Endothelial cell of umbilical vein (primary cell): ENCODE results near the gene CYP11A1. TPM values are rescaled to one million over a fixed set of nuclear protein-coding genes. Genes with fewer than 3 reads are reported as not detected.

ENCODE experiments used
- BruUV-seq: library from RNA; stranded (reverse); fragments of 400-500 nt; replicated peaks from 2 replicates; lab custom pipeline; 2021; lab: Mats Ljungman, UMichigan
- CTCF ChIA-PET: fragments of 300-600, 350-600 bp; sonication (Branson Sonifier 250); formaldehyde crosslinking; loops from one replicate; lab custom pipeline; 2021; ENCODE audit warnings: antibody characterized with exemption, inconsistent platforms; lab: Charles Lee
- POLR2A ChIA-PET: fragments of 300-600, 350-600 bp; sonication (Branson Sonifier 250); formaldehyde crosslinking; loops from one replicate; lab custom pipeline; 2021; ENCODE audit warnings: antibody characterized with exemption, inconsistent platforms; lab: Charles Lee
- DNase-seq: peaks from one replicate; pipeline ENCODE4 v3.0.0-alpha.2; 2011; ENCODE audit warnings: low read depth, low spot score
- FAIRE-seq: peaks from 2 replicates; lab custom pipeline; 2011; peaks lifted over from hg19 to GRCh38; lab: Jason Lieb, UNC
- H2AFZ ChIP-seq: 2 replicates; pipeline ENCODE4 v1.6.0; 2012; ENCODE audit warnings: low read depth, low read length, control low read depth, inconsistent platforms
- H3K27ac ChIP-seq: 2 replicates; pipeline ENCODE4 v1.5.1; 2011; ENCODE audit warnings: low read depth, mild to moderate bottlenecking, control low read depth, low read length, moderate library complexity; ENCODE audit not compliant: insufficient read depth
- H3K27me3 ChIP-seq, 2 experiments: 2 replicates each; pipeline versions ENCODE4 v1.6.0 to v1.6.1; 2011; ENCODE audit warnings: low read length in 2 of 2, mixed read lengths in 1 of 2; ENCODE audit not compliant: control insufficient read depth in 2 of 2, insufficient read depth in 2 of 2
- H3K36me3 ChIP-seq, 2 experiments: 2 replicates in 1 of 2; 3 replicates in 1 of 2; pipeline ENCODE4 v1.5.1; 2011; ENCODE audit warnings: low read length in 2 of 2, mild to moderate bottlenecking in 1 of 2, moderate library complexity in 1 of 2; ENCODE audit not compliant: control insufficient read depth in 2 of 2, insufficient read depth in 2 of 2; ENCODE audit errors: extremely low read depth in 1 of 2
- H3K4me1 ChIP-seq: 3 replicates; pipeline ENCODE4 v1.5.1; 2011; ENCODE audit warnings: mild to moderate bottlenecking, low read length; ENCODE audit not compliant: control insufficient read depth, insufficient read depth; ENCODE audit errors: extremely low read depth
- H3K4me2 ChIP-seq: 2 replicates; pipeline ENCODE4 v1.6.1; 2011; ENCODE audit warnings: low read length, control low read depth, mixed read lengths; ENCODE audit not compliant: insufficient read depth
- H3K4me3 ChIP-seq, 3 experiments: fragments of 200-600 bp in 1 of 3; sonication (generic), shearing (Covaris generic) in 1 of 3; replicated peaks in 1 of 3; 2 replicates each; pipeline ENCODE4 v1.5.1; 2011 to 2016; ENCODE audit warnings: control low read depth in 3 of 3, low read length in 3 of 3, mild to moderate bottlenecking in 2 of 3, inconsistent platforms in 1 of 3, low read depth in 1 of 3, moderate library complexity in 1 of 3; ENCODE audit not compliant: insufficient read depth in 1 of 3
- H3K79me2 ChIP-seq: 2 replicates; pipeline ENCODE4 v1.6.0; 2012; ENCODE audit warnings: low read length, inconsistent platforms; ENCODE audit not compliant: control insufficient read depth, insufficient read depth
- H3K9ac ChIP-seq: replicated peaks from 2 replicates; pipeline ENCODE3; 2011; ENCODE audit warnings: low read length, control low read depth; ENCODE audit not compliant: insufficient read depth; ENCODE audit errors: extremely low read depth
- H3K9me1 ChIP-seq: replicated peaks from 3 replicates; pipeline ENCODE4 v1.6.0; 2011; ENCODE audit warnings: mild to moderate bottlenecking, low read length; ENCODE audit not compliant: control insufficient read depth, insufficient read depth; ENCODE audit errors: extremely low read depth
- H3K9me3 ChIP-seq: replicated peaks from 2 replicates; pipeline ENCODE4 v1.5.1; 2012; ENCODE audit warnings: low read length, inconsistent platforms; ENCODE audit not compliant: control insufficient read depth, insufficient read depth
- H4K20me1 ChIP-seq: replicated peaks from 2 replicates; pipeline ENCODE3; 2011; ENCODE audit warnings: mild to moderate bottlenecking, low read length; ENCODE audit not compliant: control insufficient read depth, insufficient read depth; ENCODE audit errors: extremely low read depth
- CTCF ChIP-seq, 2 donors: IDR thresholded peaks; 1 replicate in 1 of 2; 2 replicates in 1 of 2; pipeline ENCODE4 v1.5.1; 2011; ENCODE audit warnings: low read length in 2 of 2, mild to moderate bottlenecking in 2 of 2, moderate library complexity in 2 of 2, control low read depth in 1 of 2, inconsistent platforms in 1 of 2, low read depth in 1 of 2; ENCODE audit not compliant: insufficient read depth in 1 of 2; ENCODE audit errors: extremely low read depth in 1 of 2
- EZH2 ChIP-seq: IDR thresholded peaks from 2 replicates; pipeline ENCODE4 v1.6.1; 2012; ENCODE audit warnings: borderline replicate concordance, low read depth, mild to moderate bottlenecking, moderate library complexity, low read length, inconsistent platforms; ENCODE audit not compliant: severe bottlenecking
- FOS ChIP-seq: IDR thresholded peaks from 2 replicates; pipeline ENCODE4 v1.6.1; 2011; ENCODE audit warnings: mild to moderate bottlenecking, low read length, moderate library complexity, borderline replicate concordance; ENCODE audit not compliant: insufficient read depth
- GATA2 ChIP-seq: IDR thresholded peaks from 2 replicates; pipeline ENCODE4 v1.7.0; 2011; ENCODE audit warnings: low read depth, mild to moderate bottlenecking, moderate library complexity, mixed read lengths, low read length; ENCODE audit not compliant: insufficient read length, insufficient read depth
- JUN ChIP-seq: IDR thresholded peaks from 2 replicates; pipeline ENCODE4 v1.6.1; 2011; ENCODE audit warnings: borderline replicate concordance, low read depth; ENCODE audit not compliant: insufficient read length, insufficient read depth
- MAX ChIP-seq: IDR thresholded peaks from 2 replicates; pipeline ENCODE4 v1.6.1; 2011; ENCODE audit not compliant: insufficient read depth, insufficient read length
- MYC ChIP-seq: IDR thresholded peaks from one replicate; pipeline ENCODE4 v1.6.1; 2011; ENCODE audit warnings: mild to moderate bottlenecking, low read depth, low read length
- POLR2A ChIP-seq: IDR thresholded peaks from 2 replicates; pipeline ENCODE4 v1.6.1; 2012; ENCODE audit warnings: low read depth, mild to moderate bottlenecking, control low read depth, low read length
- dilution Hi-C: fragments of 300-500 bp; cut with MboI; formaldehyde crosslinking; loops from one replicate; pipeline ENCODE4 v1.15.0; 2019; ENCODE audit warnings: low sequenced_read_pairs; ENCODE audit not compliant: extremely low pct_ligation_motif_present
- intact Hi-C: fragments of 100-400 bp; cut with micrococcal nuclease; formaldehyde crosslinking; loops from one replicate; pipeline ENCODE4 v1.10.0; 2022
- polyA plus RNA-seq, 4 experiments: library from polyadenylated mRNA; depleted of rRNA in 3 of 4; stranded (reverse) in 3 of 4; unstranded in 1 of 4; fragments of >200 nt; gene quantifications; 2 replicates each; pipeline versions ENCODE4 v1.2.1 to v1.2.3, GENCODE V29; 2011 to 2012; ENCODE audit warnings: missing spikeins in 1 of 4
- total RNA-seq: library from RNA; stranded (reverse); gene quantifications from 2 replicates; pipeline ENCODE4 v1.2.3, GENCODE V29; 2021

CYP11A1 gene
- total and polyA plus RNA-seq, 2 donors (not counting 3 experiments of a cell fraction or from before 2014, with no cell fraction given): 0.08 TPM; not detected in 1

GRCh38 chr15:74373731-74374647, 6.5 kb upstream of the CYP11A1 start:
- Histone ChIP-seq H4K20me1 (no peaks in the 10 kb centered on the region), H3K36me3 (no peaks in the 10 kb centered on the region), H3K4me3 (peak overlapping the region; percentile 37 to 41 (median 40)), H3K79me2 (no peaks in the 10 kb centered on the region), H3K9me1 (no peaks in the 10 kb centered on the region), H3K4me2 (peak overlapping the region; percentile 79), H3K27ac (no peak overlapping the region), H3K27me3 (peaks cover 14 to 25% of the 10 kb centered on the region in 2 experiments), H3K4me1 (peaks cover 11% of the 10 kb centered on the region), H3K9ac (no peak overlapping the region), H3K9me3 (no peaks in the 10 kb centered on the region), H2AFZ (peak overlapping the region; percentile 97)
- BruUV-seq: no TSS peak
- POLR2A ChIA-PET: no interaction called here
- intact Hi-C loops: loop anchor here (1.0 kb wide), 5 partner anchors 8 to 258 kb away; no protein-coding TSS in a partner anchor
- DNase-seq (peak; percentile 84), FAIRE-seq (peak; percentile 95)
- dilution Hi-C loops: no loop called here
- TF ChIP-seq EZH2 (no peak), POLR2A (no peak), JUN (no peak), MYC (no peak), FOS (no peak), MAX (peak; percentile 13), GATA2 (no peak), CTCF (IDR thresholded peaks at IDR 0.05; ENCODE audit: extremely low read depth in 1 of 2, insufficient read depth in 1 of 2, low read depth in 1 of 2, low read length in 2 of 2) (peak; percentile 79 to 84)
- CTCF ChIA-PET: interaction anchor here (0.6 to 7.9 kb wide), 12 partner anchors 8 to 577 kb away, joined by 3 to 60 read pairs (median 6); partner anchors contain the start of gene SEMA7A
